HG03025 (cell line): ENCODE results near the gene LEUTX.

Experiments used
- ATAC-seq: cut with Tn5 transposase; IDR thresholded peaks from one replicate; pipeline ENCODE4 v1.9.1; 2021; ENCODE audit warnings: mild to moderate bottlenecking, moderate library complexity; ENCODE audit not compliant: unreplicated experiment, low FRiP score

Gene LEUTX

DNA sequence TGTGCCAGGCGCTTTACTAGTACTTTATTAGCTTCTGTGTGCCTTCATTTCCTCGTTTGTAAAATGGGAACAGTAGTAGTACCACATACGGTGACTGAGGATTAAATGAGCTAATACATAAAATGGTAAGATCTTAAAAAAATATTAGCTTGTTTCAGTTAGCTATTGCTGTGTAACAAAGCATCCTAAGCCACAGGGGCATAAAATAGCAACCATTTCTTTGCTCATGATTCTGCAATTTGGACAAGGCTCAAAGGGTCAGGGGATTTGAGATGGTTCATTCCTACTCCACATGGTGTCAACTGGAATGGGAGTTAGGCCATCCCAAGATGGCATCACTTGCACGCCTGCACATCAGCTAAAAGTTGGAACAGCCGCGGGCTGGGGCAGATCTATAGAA is 42.0 kb downstream of the LEUTX start:
- ATAC-seq, result no peak

DNA sequence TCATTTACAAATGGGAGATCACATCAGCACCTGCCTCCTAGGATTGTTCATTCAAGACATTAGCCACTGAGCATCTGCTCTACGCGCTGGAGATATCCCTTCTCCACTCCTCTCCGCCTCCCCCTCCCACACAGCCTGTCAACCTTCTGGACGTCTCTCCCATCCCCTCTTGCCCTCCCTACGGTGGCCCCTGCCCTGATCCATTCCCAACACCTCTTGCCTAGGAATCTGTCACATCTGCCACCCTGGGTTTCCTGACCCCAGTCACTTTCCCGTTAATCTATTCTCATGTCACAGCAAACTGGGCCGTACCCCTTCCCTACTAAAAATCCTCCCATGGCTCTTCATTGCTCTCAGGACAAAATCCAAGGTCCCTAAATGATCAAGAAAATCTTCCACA is 45.0 kb downstream of the LEUTX start:
- ATAC-seq, result no peak

DNA sequence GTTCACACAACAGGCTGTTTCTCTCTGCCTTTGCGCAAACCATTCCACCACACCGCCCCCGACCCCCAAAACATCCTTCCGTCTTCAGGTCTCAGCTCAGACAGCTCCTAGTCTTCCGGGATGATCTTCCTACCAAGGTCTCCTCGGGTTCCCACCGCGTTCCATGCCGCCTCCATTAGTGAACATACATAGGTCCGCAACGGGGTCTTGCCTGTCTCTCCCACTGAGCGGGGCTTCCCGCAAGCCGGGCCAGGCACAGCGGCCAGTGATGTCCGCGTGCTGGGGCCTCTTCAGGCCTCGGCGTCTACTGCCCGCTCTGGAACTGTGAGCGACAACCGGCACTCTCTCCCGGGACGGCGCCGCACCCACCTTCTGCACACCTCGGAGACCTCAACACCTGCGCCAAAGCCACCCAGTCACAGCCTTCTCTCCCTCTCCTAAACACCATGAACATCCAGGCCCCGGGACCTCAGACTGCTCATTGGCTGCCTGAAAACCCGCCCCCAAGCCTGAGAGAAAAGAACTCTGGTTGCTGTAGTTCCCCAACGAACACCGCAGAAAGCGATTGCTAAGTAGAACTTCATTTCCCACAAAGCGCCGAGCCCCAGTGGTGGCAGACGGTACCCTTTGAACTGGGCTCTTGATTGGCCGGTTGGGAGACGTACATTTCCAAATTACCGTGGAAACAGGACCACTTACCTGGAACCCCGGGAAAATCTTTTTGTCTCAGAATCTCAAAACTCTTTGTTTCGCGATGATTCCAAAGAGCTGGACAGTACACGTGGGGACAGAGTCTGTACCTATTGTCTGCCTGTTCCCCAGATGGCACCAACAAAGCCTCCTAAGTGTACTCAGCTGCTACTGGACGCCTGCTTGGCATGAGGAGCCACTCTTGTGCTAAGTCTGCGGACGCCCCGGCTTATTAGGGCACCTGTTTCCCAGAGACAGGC is 45.8 kb downstream of the LEUTX start:
- no peak for ATAC-seq

DNA sequence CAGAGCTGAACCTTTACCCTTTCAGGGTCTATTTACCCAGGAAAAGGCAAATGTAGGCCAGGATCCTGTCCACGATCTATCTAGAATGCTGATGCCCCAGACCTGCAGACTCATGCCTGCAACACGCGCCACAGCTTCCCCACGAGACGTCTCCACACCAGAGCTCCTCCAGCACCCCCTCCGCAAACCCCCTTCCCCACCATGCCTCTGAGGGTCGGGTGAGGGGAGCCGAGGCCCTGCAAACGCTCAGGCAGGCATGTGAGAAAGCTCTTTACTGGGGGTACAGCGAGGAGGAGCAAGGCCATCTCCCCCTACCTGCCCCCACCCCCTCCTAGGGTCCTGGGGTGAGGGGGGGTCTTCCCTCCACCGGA is 46.4 kb downstream of the LEUTX start:
- no peak for ATAC-seq

GRCh38 chr19:39825531-39826076 is 47.0 kb downstream of the LEUTX start:
- no peak for ATAC-seq

GRCh38 chr19:39826311-39826945 is 47.8 kb downstream of the LEUTX start:
- ATAC-seq, result no peak

- ATAC-seq, result no peak
These were observed 48.6 kb downstream of the LEUTX start for GRCh38 chr19:39827216-39827615.

- ATAC-seq, result no peak
These were observed 49.5 kb downstream of the LEUTX start for GRCh38 chr19:39828015-39828653.

GRCh38 chr19:39828654-39829032 is 50.0 kb downstream of the LEUTX start:
- ATAC-seq, result no peak

- ATAC-seq, result no peak
These were observed 51.1 kb downstream of the LEUTX start for GRCh38 chr19:39829702-39830275.

DNA sequence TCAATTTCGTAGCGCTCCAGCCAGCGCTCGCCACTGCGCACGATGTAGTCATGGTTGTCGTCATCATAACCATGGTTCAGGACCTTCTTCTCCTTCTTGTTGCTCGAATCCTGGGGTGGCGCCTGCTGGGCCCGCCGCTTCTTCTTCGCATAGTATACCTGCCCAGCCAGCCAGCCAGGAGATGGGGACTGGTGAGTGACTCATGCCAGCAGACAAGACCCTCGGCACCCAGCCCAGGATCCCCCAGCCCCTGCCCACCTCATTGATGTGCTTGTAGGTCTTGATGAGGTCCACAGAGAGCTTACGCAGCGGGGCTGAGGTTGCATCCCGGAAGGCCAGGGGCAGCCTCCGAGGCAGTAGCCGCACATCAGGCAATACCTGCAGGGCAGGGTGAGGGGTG is 51.8 kb downstream of the LEUTX start:
- ATAC-seq, result no peak

DNA sequence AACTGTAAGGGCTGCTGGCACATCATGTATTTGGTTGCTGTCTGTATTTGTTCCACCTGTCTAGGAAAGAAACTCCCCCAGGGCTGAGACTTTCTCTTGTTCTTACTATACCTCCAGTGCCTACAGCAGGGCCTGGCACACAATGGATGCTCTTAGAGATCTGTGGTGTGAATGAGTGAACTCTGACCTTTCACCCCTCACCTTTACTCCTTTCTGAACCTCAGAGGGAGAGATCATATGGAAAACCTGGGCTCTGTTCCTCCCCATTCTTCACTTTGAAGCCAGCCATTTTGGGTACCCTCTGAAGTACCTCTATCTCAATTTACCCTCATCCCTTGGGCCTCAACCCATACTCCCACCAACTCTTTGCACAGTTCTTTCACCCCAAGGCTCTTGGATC is 52.2 kb downstream of the LEUTX start:
- ATAC-seq, result no peak

DNA sequence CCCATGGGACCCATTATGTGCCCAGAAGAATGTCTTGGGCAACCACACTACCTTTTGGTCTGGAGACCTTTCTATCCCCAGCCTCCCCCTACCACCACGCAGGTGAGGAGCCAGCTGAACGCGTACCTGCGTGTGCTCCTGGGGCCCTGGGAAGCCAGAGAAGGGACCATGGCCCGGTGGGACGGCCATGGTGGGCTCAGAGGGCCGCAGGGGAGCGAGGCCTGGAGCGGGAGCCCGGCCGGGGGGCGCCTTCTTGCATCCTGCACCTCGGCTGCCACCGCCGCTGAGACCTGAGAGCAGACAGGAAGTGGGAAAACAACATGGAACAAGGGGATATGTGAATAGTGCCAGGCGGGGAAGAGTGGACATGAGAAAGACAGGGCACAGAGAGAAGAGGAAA is 53.0 kb downstream of the LEUTX start:
- no peak for ATAC-seq

GRCh38 chr19:39832341-39833083 is 53.9 kb downstream of the LEUTX start:
- ATAC-seq, result no peak

DNA sequence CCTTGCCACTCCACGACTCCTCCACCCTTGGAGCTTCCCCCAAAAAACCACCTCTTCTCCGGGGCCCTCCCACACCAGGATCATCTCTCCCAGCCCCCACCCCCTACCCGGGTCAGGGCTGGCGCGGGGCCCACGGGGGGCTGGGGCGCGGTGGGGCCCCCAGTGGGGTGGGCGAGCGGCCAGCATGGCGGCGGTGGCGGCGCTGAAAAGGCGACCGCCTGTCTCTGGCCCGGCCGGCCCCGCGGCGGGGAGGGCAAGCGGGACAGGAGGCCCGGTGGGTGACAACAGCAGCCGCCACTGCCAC is 54.5 kb downstream of the LEUTX start:
- no peak for ATAC-seq

- ATAC-seq, result peak; percentile 74
These were observed 55.0 kb downstream of the LEUTX start, which contains the start of gene DYRK1B for GRCh38 chr19:39833464-39834286. Gene DYRK1B, minus strand, starts transcription at chr19:39834162. Its CDS starts 2,295 bp downstream, at chr19:39831867.

- ATAC-seq, result no peak
These were observed 55.7 kb downstream of the LEUTX start for GRCh38 chr19:39834287-39834841.
